Erythroblast (primary cell): ENCODE measurements around the gene PDZRN4.

Source experiments
- GATA1 ChIP-seq: IDR thresholded peaks from 2 replicates; pipeline ENCODE4 v1.6.1; 2011; ENCODE audit warnings: low read depth, mild to moderate bottlenecking, control low read depth, low read length, moderate library complexity
- POLR2A ChIP-seq: IDR thresholded peaks from 2 replicates; pipeline ENCODE4 v1.6.1; 2011; ENCODE audit warnings: mild to moderate bottlenecking, low read length

DNA sequence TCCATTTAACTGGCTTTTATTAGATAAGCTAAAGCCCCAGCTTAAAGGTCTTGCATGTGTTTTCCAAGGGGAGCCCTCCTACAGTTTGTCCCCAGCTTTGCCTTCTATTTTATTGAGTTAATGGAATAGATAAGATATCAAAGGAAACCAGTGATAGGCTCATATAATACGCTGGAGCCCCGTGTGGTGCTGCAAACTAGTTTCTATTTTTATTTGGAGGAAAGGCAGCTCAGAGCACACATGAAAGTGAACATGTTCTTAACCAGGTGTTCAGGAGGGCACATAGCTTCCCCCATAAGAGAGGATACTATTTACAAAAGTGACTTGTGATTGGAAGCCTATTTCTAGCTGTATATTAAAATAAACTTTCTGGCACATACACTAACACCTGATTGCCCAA lies 251.7 kb downstream of the PDZRN4 start:
- TF ChIP-seq POLR2A (no peak), GATA1 (no peak)
